HepG2 (cell line): ENCODE results near the gene TPGS1. TPM values are rescaled to one million over a fixed set of nuclear protein-coding genes. Genes with fewer than 3 reads are reported as not detected.

Source experiments
- ARNT2 ChIP-seq: sonication (generic); formaldehyde crosslinking; IDR thresholded peaks from 2 replicates; pipeline ENCODE4 v1.8.0; 2022; ENCODE audit warnings: mild to moderate bottlenecking, low read depth, missing genetic modification reagents, moderate library complexity
- ATF5 ChIP-seq: sonication (generic); formaldehyde crosslinking; IDR thresholded peaks from 2 replicates; pipeline ENCODE4 v1.4.0; 2020; ENCODE audit warnings: mild to moderate bottlenecking, low read depth, missing genetic modification reagents
- BORCS8-MEF2B ChIP-seq: sonication (generic); formaldehyde crosslinking; IDR thresholded peaks from 2 replicates; pipeline ENCODE4 v1.8.0; 2022; ENCODE audit warnings: mild to moderate bottlenecking, missing genetic modification reagents
- EEA1 ChIP-seq: sonication (generic); formaldehyde crosslinking; IDR thresholded peaks from 2 replicates; pipeline ENCODE4 v1.5.1; 2020; ENCODE audit warnings: mild to moderate bottlenecking, missing genetic modification reagents, borderline replicate concordance
- HCFC1 ChIP-seq: fragments of 150-350 bp; IDR thresholded peaks from 2 replicates; pipeline ENCODE4 v1.6.1; 2014; ENCODE audit warnings: low read depth, low read length
- KDM4B ChIP-seq: sonication (generic); formaldehyde crosslinking; IDR thresholded peaks from 2 replicates; pipeline ENCODE4 v1.4.0; 2020; ENCODE audit warnings: missing genetic modification reagents
- LCORL ChIP-seq, 2 experiments: fragments of 450-650 bp in 1 of 2; sonication (generic) in 1 of 2; formaldehyde crosslinking in 1 of 2; IDR thresholded peaks; 2 replicates each; pipeline versions ENCODE4 v1.5.0 to v1.6.1; 2017 to 2020; ENCODE audit warnings: antibody characterized with exemption in 1 of 2, missing genetic modification reagents in 1 of 2
- MYC ChIP-seq: sonication (generic); formaldehyde crosslinking; IDR thresholded peaks from 2 replicates; pipeline ENCODE4 v1.9.0; 2021; ENCODE audit warnings: missing genetic modification reagents, borderline replicate concordance
- NFE2L2 ChIP-seq: fragments of 150-350 bp; IDR thresholded peaks from 2 replicates; pipeline ENCODE4 v1.6.1; 2014; ENCODE audit warnings: low read length
- PAXIP1 ChIP-seq: sonication (generic); formaldehyde crosslinking; conservative IDR thresholded peaks from 2 replicates; pipeline ENCODE4 v1.4.0; 2020; ENCODE audit warnings: mild to moderate bottlenecking, missing genetic modification reagents, moderate library complexity
- POLR2G ChIP-seq: fragments of 200-400 bp; formaldehyde crosslinking; IDR thresholded peaks from 2 replicates; pipeline ENCODE4 v1.6.1; 2018; ENCODE audit warnings: mild to moderate bottlenecking, low read depth, low read length, moderate library complexity
- RELA ChIP-seq: sonication (generic); formaldehyde crosslinking; IDR thresholded peaks from 2 replicates; pipeline ENCODE4 v1.4.0; 2020; ENCODE audit warnings: missing genetic modification reagents
- SRSF1 ChIP-seq: fragments of 200-400 bp; formaldehyde crosslinking; optimal IDR thresholded peaks from 2 replicates; pipeline ENCODE3; 2017; ENCODE audit warnings: mild to moderate bottlenecking, low read depth, low read length, moderate library complexity
- TMF1 ChIP-seq: sonication (generic); formaldehyde crosslinking; IDR thresholded peaks from 2 replicates; pipeline ENCODE4 v1.8.1; 2022; ENCODE audit warnings: low read depth, missing genetic modification reagents
- ZBED4 ChIP-seq: sonication (generic); formaldehyde crosslinking; IDR thresholded peaks from 2 replicates; pipeline ENCODE4 v1.4.0; 2020; ENCODE audit warnings: missing genetic modification reagents, borderline replicate concordance
- ZBTB43 ChIP-seq: sonication (generic); formaldehyde crosslinking; conservative IDR thresholded peaks from 2 replicates; pipeline ENCODE4 v1.4.0; 2020; ENCODE audit warnings: missing genetic modification reagents
- ZNF343 ChIP-seq: sonication (generic); formaldehyde crosslinking; IDR thresholded peaks from 2 replicates; pipeline ENCODE4 v1.4.0; 2020; ENCODE audit warnings: mild to moderate bottlenecking, missing genetic modification reagents
- ZNF619 ChIP-seq: sonication (generic); formaldehyde crosslinking; IDR thresholded peaks from 2 replicates; pipeline ENCODE4 v1.4.0; 2020; ENCODE audit warnings: mild to moderate bottlenecking, missing genetic modification reagents
- ZSCAN9 ChIP-seq: IDR thresholded peaks from 2 replicates; pipeline ENCODE4 v1.6.1; 2016; ENCODE audit warnings: borderline replicate concordance
- ZZZ3 ChIP-seq: sonication (generic); formaldehyde crosslinking; IDR thresholded peaks from 2 replicates; pipeline ENCODE4 v1.4.0; 2020; ENCODE audit warnings: missing genetic modification reagents, mild to moderate bottlenecking, borderline replicate concordance
- polyA plus RNA-seq, 8 experiments: library from polyadenylated mRNA; depleted of rRNA in 3 of 8; stranded (reverse) in 7 of 8; unstranded in 1 of 8; fragments of >200 nt; fragmentation: Illumina TruSeq in 4 of 8; extraction: Trizol in 4 of 8; gene quantifications; 2 replicates each; pipeline versions ENCODE4 v1.2.1 to v1.2.3, GENCODE V29; 2011 to 2016; ENCODE audit warnings: low read depth in 4 of 8, missing spikeins in 1 of 8, mixed read lengths in 1 of 8; ENCODE audit not compliant: insufficient read depth in 1 of 8
- total RNA-seq, 5 experiments: library from RNA; depleted of rRNA; stranded (reverse); fragments of >200 nt; fragmentation: Illumina TruSeq; extraction: Trizol; gene quantifications; 2 replicates each; pipeline ENCODE4 v1.2.3, GENCODE V29; 2016; ENCODE audit warnings: low read depth in 1 of 5

The TPGS1 gene
- total and polyA plus RNA-seq, 2 of the 13 experiments (the other 11 are each of a cell fraction or from before 2014, with no cell fraction given), result 1.1 to 6.2 TPM

- TF ChIP-seq ZBED4 (CRISPR knock-in tag) (no peak), EEA1 (CRISPR knock-in tag) (0 out of 2 replicates have a peak, but pooled peaks have one; percentile 58), RELA (no peak), LCORL (IDR thresholded peaks at IDR 0.05) (no peak), LCORL (CRISPR knock-in tag; IDR thresholded peaks at IDR 0.05) (peak; percentile 46; the same call in 1 of the 2 replicates), BORCS8-MEF2B (CRISPR knock-in tag) (peak; percentile 93), ARNT2 (peak; percentile 90), TMF1 (CRISPR knock-in tag) (peak; percentile 90), PAXIP1 (CRISPR knock-in tag) (peak; percentile 53; the same call in 1 of the 2 replicates), ZNF619 (CRISPR knock-in tag) (peak; percentile 87; the same call in 1 of the 2 replicates), POLR2G (peak; percentile 77), ZBTB43 (CRISPR knock-in tag) (no peak), MYC (CRISPR knock-in tag) (peak; percentile 82; the same call in 1 of the 2 replicates), NFE2L2 (no peak), ATF5 (CRISPR knock-in tag) (no peak), ZSCAN9 (CRISPR knock-in tag) (no peak), HCFC1 (peak; percentile 81), ZZZ3 (peak; percentile 12; the same call in 1 of the 2 replicates), ZNF343 (CRISPR knock-in tag) (peak; percentile 88), KDM4B (peak; percentile 62; the same call in 1 of the 2 replicates), SRSF1 (peak; percentile 5)
These were observed 23.9 kb downstream of the TPGS1 start (continued) for GRCh38 chr19:531009-531752.
